NCI-H2196 treated with DMSO at 0.1 percent for 48 hours (cell line): ENCODE results near the gene P2RX6.
"Not testable (repeated sequence)": the region's sequence is repeated elsewhere in the genome, so short reads cannot be mapped to it uniquely, and the experiment has no call there.

Experiments used
- DNase-seq: peaks from one replicate; lab custom pipeline; 2025; ENCODE audit not compliant: unreplicated experiment; lab: John Stamatoyannopoulos, UW

P2RX6 gene

DNA sequence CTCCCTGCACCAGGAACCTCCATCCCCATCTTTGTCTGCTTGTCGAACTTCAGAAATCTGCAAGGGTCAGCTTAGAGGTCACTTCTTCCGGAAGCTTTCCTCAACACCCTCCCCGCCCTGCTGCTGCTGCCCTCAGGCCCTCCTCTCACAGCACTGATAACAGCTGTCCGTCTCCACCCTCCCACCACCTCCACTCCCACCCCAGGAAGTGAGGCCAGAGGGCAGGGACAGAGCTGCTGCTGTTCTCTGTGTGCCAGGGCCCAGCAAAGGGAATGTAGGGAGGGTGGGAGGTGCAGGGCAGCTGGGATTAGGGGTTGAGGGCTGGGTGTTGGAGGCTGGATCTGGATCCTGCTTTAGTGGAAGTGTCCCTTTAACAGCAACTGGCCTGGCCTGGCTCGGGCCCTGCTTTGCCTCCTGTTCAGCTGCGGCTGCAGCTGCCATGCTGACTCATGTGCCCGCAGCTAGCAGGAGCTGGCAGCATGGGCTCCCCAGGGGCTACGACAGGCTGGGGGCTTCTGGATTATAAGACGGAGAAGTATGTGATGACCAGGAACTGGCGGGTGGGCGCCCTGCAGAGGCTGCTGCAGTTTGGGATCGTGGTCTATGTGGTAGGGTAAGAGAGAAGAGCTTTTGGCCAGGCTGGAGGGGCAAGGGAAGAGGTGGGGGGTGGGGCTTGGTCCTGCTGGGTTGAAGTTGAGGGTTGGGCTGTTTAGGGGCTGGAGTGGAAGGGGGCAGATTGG, at the start of gene P2RX6:
Gene P2RX6, plus strand, starts transcription at position 440 of the 740 bp plus-strand sequence. Its CDS starts 10 bp downstream, at position 450.
- peak; percentile 25 for DNase-seq

DNA sequence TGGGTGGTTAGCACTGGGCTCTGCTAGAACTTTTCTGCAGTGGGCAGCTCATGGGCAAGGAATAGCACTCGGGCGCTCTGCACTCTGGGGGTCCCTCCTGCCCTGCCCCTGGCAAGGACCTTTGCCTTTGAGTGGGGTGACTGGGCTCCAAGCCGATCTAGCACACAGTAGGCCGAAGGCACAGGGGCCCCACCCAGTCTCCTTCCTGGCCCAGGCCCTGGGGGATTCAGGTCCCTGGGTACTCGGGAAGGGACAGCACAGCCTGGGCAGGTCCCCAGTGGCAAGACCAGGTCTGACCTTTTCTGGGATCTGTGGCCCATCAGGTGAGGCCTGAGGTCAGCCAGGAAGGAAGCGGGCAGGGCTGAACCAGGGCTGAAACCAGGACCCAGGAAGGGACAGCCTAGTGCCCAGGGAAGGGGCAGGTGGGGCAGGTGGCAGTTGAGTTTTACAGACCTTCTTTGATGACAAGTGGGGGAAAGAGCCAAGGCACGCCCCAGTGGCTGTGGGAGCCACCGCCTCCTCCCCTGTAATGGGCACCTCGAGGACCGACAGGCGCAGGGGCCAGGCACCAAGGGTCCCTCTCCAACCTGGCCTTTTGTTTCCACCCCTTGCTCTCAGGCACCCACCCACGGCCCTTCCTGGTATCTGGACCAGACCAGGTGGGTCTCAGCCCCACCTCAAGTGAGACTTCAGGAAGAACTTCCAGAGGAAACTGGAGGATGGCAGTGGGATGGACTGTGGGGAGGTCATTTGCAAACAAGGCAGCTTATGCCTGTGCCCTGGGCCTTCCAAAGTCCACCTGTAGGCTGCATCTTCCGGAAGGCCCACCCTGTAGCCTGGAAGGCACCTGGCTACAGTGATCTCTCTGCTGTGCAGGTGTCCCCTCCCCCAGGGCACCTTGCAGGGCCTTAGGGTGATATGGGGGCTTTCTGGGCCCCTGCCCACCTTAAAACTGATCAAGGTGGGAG, 48.8 kb upstream of the P2RX6 start:
- no peak for DNase-seq

DNA sequence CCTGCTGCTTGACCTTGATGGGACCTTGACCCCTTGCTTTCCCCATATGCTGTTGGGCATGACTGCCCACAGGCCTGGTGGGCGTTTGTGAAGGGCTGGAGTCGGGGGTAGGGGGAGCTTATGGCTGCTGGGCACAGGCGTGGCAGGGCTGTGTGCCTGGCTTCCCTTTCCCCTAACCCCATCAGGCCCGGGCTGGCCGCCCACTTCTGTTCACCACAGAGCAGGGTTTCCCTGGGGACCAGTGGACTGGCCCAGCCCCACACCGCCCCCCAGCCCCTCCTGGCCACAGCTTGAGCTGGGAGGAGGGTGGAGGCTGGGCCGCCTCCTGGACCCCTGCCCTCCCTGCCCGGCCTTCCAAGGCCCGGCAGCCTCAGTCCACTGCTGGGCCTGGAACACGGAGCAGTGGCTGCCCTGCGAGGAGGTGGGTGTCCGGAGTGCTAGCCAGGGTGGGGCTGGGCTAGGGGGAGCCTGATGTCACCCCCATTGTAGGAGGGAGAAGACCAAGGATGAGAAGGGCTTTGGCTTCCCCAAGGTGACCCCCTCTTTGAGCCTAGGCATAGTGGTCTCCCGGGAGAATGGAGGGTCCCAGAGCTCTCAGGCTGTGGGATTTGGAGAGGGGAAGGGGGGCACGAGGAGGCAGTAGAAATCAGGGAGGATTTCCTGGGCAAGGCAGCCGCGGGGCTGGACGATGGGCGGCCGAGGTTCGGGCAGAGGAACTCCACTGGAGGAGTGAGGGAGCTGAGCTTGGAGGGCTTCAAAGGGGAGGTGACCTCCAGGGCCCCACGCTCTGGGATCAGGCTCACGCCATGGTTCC, 47.9 kb upstream of the P2RX6 start, which contains the start of gene AIFM3:
Gene AIFM3, plus strand, starts transcription at position 373 of the 814 bp plus-strand sequence. CDS start 690 bp downstream, outside the sequence.
- DNase-seq = no peak

DNA sequence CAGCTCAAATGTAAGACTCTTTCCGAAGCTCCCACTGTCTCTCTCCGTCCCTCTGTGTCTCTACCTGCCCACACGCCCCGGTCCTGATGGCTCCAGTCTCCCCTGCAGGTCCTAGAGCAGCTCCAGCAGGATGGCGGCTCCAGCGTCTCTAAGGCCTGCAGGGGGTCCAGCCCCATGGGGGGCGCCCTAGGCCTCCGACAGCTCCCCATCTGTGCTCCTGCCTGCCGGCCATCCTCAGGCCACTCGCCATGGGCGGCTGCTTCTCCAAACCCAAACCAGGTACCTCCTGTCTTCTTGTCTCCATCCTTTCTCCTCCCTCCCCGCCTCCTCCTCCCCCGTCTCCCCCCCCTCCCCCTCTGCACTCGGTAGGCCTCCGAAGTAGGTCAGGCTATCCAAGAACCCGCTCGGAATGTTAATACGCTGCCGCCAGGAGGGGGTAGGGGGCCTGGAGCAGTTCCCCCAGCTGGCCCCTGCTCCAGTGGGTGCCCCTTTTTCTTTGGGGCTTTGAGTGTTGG, 47.2 kb upstream of the P2RX6 start:
- no peak for DNase-seq

DNA sequence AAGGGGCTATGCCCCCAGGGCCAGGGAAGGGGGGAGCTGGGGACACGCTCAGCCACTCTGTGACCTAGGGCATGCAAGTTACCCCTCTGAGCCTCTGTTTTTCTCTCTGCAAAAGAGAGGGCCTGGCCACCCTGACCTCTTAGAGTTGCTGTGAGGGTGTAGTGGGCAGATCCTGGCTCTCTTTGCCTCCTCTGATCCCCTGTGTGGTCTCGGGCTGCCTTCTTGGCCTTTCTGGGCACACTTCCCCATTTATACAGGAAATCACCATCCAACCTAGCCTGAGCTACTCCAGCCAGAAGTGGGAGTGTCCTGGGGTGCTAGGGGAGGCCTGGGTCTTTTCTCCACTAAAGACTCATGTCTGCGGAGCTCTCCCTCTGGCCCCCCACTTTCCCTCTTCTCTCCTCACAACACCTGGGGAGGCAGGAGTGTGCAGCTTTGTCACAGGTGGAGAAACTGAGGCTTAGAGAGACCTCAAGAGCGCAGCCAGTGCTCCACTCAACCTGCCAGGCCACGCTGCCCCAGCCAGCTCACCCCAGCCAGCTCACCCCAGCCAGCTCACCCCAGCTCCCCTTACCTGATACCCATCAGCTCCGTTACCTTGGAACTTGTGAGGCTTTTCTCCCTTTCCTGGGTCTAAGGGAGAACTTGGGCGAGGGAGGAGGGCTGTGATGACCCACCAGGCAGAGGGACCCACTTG, 46.5 kb upstream of the P2RX6 start:
- no peak for DNase-seq

DNA sequence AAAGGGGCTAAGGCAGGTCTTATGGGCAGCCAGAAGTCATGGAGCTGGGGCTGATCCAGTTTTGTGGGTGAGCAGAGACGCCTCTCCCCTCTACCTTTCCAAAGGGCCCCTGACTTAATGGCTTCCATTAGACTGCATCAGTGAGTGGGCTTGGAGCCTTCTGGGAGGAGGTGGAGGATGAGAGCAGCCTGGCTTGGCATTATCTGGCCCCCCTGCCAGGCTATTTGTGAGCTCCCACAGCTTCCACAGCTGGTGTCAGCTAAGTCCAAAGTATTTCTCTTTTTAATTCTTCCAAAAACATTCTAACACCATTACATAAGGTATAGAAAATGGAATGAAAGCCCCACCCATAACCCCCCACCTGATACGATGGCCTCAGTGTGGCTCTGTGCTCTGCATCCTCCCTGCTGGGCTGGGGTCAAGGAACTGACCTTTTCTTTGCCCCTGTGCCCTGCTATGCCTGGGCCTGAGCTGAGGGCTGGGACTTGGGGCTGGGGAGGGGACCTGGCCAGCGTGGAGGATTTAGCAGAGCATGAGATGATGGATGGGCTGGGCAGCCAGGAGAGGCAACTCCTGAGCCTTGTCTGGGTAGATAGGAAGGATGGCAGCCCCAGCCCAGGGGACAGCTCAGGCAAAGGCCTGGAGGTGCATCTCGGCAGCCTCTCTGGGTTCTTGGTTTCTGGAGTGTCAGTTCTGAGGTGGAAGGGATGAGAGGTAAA, 43.9 kb upstream of the P2RX6 start:
- no peak for DNase-seq

DNA sequence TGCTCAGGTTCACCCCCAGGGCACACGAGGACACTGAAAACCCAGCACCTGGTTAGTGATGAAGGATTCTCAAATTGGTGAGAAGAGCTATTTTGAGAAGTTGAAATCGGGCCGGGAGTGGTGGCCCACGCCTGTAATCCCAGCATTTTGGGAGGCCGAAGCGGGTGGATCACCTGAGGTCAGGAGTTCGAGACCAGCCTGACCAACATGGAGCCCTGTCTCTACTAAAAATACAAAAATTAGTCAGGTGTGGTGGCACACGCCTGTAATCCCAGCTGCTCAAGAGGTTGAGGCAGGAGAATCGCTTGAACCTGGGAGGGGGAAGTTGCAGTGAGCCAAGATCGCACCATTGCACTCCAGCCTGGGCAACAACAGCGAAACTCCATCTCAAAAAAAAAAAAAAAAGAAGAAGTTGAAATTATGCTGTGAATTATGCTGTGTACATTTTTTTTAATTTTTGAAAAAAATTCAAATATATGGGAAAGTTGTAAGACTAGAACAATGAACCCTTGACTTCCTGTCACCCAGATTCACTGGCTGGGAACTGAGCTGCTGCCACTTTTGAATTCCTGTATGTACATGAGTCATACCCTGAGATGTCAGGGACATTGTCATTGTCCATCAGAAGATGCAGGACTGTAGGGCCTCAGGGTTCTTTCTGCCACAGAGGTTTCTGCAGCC, 42.8 kb upstream of the P2RX6 start:
- DNase-seq = not testable (repeated sequence)

DNA sequence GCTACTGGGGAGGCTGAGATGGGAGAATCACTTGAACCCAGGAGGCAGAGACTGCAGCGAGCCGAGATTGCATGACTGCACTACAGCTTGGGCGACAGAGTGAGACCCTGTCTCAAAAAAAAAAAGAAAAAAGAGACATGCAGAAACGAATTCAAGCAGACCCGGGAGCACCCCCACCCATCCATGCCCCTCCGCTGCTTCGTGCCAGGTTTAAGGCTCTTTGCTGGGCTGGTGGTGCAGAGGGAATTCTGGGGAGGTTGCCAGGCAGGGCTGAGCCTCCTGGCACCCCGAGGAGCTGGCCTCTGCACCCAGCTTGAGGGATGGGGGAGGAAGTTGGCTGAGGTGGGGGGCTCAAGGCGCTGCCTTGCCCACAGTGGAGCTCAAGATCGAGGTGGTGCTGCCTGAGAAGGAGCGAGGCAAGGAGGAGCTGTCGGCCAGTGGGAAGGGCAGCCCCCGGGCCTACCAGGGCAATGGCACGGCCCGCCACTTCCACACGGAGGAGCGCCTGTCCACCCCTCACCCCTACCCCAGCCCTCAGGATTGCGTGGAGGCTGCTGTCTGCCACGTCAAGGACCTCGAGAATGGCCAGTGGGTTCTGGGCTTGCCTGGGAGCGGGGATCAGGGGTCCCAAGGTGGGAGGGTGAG, 41.9 kb upstream of the P2RX6 start:
- no peak for DNase-seq

DNA sequence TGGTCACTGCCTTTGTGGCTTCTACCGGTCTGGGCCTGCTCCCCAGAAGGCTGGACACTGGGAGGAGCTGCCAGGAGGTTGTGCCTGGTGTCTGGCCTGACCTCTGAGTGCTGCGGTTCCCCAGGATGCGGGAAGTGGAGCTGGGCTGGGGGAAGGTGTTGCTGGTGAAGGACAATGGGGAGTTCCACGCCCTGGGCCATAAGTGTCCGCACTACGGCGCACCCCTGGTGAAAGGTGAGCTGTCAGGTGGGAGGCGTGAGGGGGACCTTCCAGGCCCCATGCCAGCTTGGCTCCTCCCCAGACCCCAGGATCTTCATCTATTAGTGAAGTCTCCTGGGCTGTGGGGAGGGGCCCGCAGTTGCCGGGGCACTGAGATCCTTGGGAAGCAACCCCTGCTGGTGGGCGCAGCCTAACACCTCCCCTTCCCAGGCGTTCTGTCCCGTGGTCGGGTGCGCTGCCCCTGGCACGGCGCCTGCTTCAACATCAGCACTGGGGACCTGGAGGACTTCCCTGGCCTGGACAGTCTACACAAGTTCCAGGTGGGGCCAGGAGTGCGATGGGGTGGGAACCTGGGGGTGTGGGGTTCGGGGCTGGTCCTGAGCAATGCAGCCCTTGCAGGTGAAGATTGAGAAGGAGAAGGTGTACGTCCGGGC, 41.2 kb upstream of the P2RX6 start:
- DNase-seq = no peak

DNA sequence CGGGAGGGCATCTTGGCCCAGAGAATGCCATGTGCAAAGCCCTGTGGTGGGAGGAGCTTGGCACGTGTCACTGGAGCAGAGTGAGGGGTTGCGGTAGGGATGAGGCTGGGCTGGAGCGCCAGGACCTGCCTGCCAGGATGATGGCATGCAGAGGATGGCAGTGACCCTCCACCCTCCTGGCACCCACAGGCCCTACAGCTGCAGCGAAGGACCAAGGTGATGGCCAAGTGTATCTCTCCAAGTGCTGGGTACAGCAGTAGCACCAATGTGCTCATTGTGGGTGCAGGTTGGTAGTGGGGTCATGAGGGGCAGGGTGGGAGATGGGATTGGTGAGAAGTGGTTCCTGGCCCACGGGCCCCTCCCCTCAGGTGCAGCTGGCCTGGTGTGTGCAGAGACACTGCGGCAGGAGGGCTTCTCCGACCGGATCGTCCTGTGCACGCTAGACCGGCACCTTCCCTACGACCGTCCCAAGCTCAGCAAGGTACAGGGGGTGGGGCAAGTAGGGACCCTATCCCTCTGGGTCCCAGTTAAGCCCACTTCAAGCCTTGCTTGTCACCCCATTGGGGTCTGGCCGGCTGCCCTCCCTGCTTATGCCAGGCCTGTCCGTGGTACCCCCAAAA, 40.5 kb upstream of the P2RX6 start:
- DNase-seq = no peak

DNA sequence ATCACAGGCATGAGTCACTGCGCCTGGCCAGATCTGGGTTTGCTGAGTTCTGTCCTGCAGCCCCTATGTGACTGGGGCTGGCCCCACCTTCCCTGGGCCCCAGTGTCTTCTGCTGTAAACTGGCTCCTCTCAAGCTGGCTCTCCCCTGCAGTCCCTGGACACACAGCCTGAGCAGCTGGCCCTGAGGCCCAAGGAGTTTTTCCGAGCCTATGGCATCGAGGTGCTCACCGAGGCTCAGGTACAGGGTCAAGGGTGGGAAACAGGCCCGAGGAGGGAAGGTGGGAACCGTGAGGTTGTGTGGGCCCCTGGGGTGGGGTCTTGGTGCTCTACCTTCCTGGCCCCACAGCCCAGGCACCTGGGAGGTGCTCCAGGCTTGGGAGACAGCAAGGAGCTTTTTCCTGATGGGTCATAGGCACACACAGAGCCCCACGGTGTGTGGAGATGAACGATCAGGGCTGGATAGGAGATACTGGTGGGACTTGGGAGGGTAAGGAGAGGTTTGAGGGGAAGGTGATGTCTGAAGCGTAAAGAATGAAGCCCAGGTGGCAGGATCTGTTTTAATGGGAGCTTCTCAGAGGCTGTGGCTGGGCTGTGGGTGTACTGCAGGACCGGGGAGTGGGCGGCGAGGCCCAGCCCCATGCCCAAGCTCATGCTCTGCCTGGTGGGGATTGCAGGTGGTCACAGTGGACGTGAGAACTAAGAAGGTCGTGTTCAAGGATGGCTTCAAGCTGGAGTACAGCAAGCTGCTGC, 39.2 kb upstream of the P2RX6 start:
- no peak for DNase-seq

DNA sequence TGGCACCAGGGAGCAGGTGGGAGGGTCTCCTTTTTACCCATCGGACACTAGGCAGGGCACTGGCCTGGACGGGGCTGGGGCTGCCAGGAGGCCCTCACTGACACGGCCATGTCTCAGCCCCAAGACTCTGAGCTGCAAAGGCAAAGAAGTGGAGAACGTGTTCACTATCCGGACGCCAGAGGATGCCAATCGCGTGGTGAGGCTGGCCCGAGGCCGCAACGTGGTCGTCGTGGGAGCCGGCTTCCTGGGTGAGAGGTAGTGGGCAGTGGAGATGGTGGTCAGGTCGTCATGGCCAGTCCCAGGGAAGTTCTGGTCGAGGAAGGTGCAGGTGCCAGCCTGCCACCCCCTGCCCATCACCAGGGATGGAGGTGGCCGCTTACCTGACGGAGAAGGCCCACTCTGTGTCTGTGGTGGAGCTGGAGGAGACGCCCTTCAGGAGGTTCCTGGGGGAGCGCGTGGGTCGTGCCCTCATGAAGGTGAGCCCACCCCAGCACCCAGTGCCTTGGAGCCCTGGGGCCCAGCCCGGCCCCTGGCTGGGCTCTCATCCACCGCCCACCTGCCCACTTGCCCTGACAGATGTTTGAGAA, 38.6 kb upstream of the P2RX6 start:
- DNase-seq = no peak

DNA sequence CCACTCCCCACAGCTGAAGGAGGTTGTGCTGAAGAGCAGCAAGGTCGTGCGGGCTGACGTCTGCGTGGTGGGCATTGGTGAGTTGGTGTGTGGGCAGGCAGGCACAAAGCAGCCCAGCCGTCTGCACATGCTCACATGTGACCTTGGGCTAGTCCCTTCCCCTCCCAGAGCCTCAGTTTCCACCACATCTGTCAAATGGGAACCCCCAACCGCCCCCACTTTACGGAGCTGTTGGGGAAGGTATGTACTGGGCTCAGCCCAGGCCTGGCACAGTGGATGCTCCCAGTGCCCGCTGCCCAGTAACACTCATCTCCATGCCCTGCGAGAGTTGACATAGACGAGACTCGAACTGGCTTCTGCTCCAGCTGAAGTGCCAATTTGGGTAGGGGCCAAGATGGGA, 37.9 kb upstream of the P2RX6 start:
- DNase-seq = no peak

DNA sequence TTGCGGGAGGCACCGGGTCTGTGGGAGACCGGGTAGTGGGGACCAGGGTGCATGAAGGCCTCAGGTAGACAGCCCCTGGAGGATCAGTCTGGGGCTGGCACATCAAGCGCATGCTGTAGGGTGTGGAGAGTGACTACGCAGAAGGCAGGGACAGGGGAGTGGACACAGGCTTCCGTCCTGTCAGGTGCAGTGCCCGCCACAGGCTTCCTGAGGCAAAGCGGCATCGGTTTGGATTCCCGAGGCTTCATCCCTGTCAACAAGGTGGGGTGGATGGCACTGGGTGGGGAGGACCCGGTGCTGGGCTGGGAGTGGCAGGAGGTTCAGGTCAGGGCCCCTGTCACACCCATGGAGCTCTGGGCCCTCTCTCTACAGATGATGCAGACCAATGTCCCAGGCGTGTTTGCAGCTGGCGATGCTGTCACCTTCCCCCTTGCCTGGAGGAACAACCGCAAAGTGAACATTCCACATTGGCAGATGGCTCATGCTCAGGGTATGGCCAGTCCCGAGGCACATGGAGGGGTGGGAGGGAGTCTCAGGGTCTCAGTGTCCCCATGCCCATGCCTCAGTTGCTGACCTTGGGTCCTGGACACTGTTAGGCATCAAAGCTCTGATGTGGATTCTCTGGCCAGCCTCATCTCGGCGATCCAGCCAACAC, 37.3 kb upstream of the P2RX6 start:
- no peak for DNase-seq

DNA sequence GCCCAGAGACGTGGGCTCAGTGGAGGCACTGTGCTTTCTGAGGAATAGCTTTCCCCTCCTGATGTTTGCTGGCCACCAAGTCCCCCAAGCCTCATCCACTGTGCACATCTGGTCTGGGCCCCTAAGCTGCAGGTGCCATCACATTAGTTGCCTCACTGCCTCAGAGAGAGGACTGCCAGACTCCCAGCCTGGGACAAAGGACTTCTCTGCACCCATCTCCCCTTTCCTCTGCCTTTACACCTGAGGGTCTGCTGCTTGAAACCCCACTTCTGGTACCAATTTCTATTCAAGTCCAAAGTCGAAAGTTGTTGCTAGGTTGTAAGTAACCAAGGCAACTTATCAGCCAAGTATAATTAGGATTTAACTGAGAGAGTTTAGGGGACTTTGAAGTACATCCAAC, 36.5 kb upstream of the P2RX6 start:
- DNase-seq = no peak

DNA sequence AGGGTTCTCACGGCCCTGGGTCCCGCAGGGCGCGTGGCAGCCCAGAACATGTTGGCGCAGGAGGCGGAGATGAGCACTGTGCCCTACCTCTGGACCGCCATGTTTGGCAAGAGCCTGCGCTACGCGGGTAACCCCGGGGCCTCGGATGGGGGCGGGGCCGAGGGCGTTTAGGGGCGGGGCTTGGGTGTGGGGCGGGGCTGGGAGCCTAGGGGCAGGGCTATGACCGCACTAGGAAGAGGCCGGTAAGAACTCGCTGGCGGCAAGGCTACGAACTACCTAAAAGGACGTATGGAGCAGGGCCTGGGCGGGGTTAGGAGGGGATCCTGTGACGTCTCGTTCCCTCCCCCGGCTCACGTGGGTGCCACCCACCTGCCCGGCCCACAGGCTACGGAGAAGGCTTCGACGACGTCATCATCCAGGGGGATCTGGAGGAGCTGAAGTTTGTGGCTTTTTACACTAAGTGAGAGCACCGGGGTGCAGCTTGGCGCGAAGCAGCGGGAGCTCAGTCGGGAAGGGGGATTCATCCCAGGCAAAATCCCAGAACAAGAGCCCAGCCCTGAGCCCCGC, 35.6 kb upstream of the P2RX6 start:
- no peak for DNase-seq
